Psoas muscle (tissue), 8 donors: ENCODE data around the gene SETBP1. TPM values are rescaled to one million over a fixed set of nuclear protein-coding genes. Genes with fewer than 3 reads are reported as not detected.

ENCODE experiments used
- ATAC-seq, 4 donors: fragments of 200-7000 bp; cut with Tn5 transposase; one replicate each; pipeline ENCODE4 v1.9.1; 2020; ENCODE audit warnings: moderate library complexity in 3 of 4, mild to moderate bottlenecking in 2 of 4
- DNase-seq, 2 donors: peaks; one replicate each; pipeline ENCODE4 v3.0.0-alpha.2; 2020
- H3K27ac ChIP-seq: fragments of 200-600 bp; one replicate; pipeline ENCODE4 v1.8.0; 2022
- H3K27me3 ChIP-seq, 3 donors: fragments of 200-600 bp in 1 of 3; one replicate each; pipeline versions ENCODE4 v1.6.1 to v1.8.0; 2013 to 2022; ENCODE audit warnings: low read length in 2 of 3, mild to moderate bottlenecking in 2 of 3, moderate library complexity in 1 of 3; ENCODE audit not compliant: insufficient read depth in 3 of 3
- H3K36me3 ChIP-seq, 2 donors: fragments of 200-600 bp in 1 of 2; one replicate each; pipeline versions ENCODE4 v1.6.1 to v1.8.0; 2013 to 2022; ENCODE audit warnings: low read depth in 1 of 2, mild to moderate bottlenecking in 1 of 2, moderate library complexity in 1 of 2; ENCODE audit not compliant: insufficient read depth in 1 of 2
- H3K4me1 ChIP-seq: fragments of 200-600 bp; one replicate; pipeline ENCODE4 v1.8.0; 2022
- H3K4me3 ChIP-seq: fragments of 200-600 bp; one replicate; pipeline ENCODE4 v1.8.0; 2022; ENCODE audit warnings: mild to moderate bottlenecking
- H3K9me3 ChIP-seq: fragments of 200-600 bp; one replicate; pipeline ENCODE4 v1.8.0; 2022
- WGBS, 3 donors: extraction: QIAGEN DNeasy Blood & Tissue Kit; methylation state at CpG; one replicate each; pipeline versions ENCODE4 v1.1.6 to v1.1.7; 2013; 5-methylcytosine and 5-hydroxymethylcytosine counted together
- intact Hi-C, 2 donors: fragments of 100-400 bp; cut with DNase I; formaldehyde crosslinking; loops; one replicate each; pipeline versions ENCODE4 v1.11.0 to v1.14.2; 2022
- polyA plus RNA-seq, 3 donors: library from polyadenylated mRNA; stranded (reverse); fragments of 200-250 nt; gene quantifications; one replicate each; pipeline ENCODE4 v1.2.3, GENCODE V29; 2013
- total RNA-seq, 4 donors: library from RNA; stranded (reverse); fragmentation: NEBNext Ultra II Directional in 2 of 4; extraction: Animal tissue kit (Norgen Biotek cat#: 25700) in 2 of 4; gene quantifications; one replicate each; pipeline versions ENCODE4 v1.2.1 to v1.2.4, GENCODE V29; 2021 to 2023
- TF ChIP-seq, protein P1 (sequence below): fragments of 200-600 bp; IDR thresholded peaks from one replicate; pipeline ENCODE4 v1.8.0; 2022; ENCODE audit warnings: antibody characterized with exemption
- donor health status: healthy with polysubstance abuse.
- donor health status: DM: no; HTN: no; CAD: no; lungs with moderate emphysema.
- donor health status: Bipolar disorder and iron deficiency.
- donor health status: healthy.
- donor health status: DM: yes; HTN: yes; CAD: no.
- donor health status: DM: no; HTN: no; CAD: no.
- donor health status: DM: no; HTN: no; CAD: no.
- donor health status: DM: yes; HTN: yes; CAD: no.

SETBP1 gene
- total and polyA plus RNA-seq, 7 donors = 0.61 to 21.0 (median 10.5) TPM

GRCh38 chr18:44741511-44741910 lies 60.8 kb downstream of the SETBP1 start:
- no peak overlapping the region for H3K27ac ChIP-seq
- no peaks in the 10 kb centered on the region for H3K36me3 ChIP-seq
- TF ChIP-seq, protein P1, sequence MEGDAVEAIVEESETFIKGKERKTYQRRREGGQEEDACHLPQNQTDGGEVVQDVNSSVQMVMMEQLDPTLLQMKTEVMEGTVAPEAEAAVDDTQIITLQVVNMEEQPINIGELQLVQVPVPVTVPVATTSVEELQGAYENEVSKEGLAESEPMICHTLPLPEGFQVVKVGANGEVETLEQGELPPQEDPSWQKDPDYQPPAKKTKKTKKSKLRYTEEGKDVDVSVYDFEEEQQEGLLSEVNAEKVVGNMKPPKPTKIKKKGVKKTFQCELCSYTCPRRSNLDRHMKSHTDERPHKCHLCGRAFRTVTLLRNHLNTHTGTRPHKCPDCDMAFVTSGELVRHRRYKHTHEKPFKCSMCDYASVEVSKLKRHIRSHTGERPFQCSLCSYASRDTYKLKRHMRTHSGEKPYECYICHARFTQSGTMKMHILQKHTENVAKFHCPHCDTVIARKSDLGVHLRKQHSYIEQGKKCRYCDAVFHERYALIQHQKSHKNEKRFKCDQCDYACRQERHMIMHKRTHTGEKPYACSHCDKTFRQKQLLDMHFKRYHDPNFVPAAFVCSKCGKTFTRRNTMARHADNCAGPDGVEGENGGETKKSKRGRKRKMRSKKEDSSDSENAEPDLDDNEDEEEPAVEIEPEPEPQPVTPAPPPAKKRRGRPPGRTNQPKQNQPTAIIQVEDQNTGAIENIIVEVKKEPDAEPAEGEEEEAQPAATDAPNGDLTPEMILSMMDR = no peak
- ATAC-seq (no peak), DNase-seq (no peak)
- H3K27me3 ChIP-seq = no peaks in the 10 kb centered on the region
- peaks cover 33% of the 10 kb centered on the region for H3K4me1 ChIP-seq
- H3K9me3 ChIP-seq = no peaks in the 10 kb centered on the region
- H3K4me3 ChIP-seq = no peak overlapping the region
- intact Hi-C loops = loop anchor here in 1 of 2 donors (5.0 kb wide), 1 partner anchor 59 kb away; the partner anchor contains the start of gene SETBP1
- 54 to 64% (median 55%) methylated on average over 5 of the region's 5 CpGs for WGBS, 3 donors

DNA sequence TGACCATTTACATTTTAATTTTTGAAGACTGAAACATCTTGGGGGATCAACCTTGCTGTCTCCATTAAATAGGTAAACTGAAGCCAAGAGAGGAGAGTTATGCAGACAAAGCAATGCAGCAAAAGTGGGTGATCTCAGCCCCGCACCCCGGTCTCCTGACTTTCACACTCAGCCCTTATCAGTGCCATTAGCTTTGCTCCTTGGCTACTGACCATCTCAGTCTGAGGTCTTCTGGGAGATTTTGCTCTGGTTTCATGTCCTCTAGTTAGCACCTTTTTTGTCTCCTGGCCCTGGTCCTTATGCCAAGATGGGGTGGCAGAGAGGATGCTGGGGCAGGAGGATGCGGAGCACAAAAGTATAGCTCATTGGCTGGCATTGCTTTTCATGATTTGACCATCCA lies 61.4 kb downstream of the SETBP1 start:
- intact Hi-C loops = loop anchor here in 1 of 2 donors (5.0 kb wide), 1 partner anchor 60 kb away; the partner anchor contains the start of gene SETBP1
- Histone ChIP-seq H3K27me3 (no peaks in the 10 kb centered on the region), H3K9me3 (no peaks in the 10 kb centered on the region), H3K36me3 (no peaks in the 10 kb centered on the region), H3K27ac (no peak overlapping the region), H3K4me1 (peaks cover 37% of the 10 kb centered on the region), H3K4me3 (no peak overlapping the region)
- ATAC-seq (no peak), DNase-seq (no peak)
- 92 to 97% (median 95%) methylated on average over 3 of the region's 3 CpGs for WGBS, 3 donors
- TF ChIP-seq, protein P1 = no peak

DNA sequence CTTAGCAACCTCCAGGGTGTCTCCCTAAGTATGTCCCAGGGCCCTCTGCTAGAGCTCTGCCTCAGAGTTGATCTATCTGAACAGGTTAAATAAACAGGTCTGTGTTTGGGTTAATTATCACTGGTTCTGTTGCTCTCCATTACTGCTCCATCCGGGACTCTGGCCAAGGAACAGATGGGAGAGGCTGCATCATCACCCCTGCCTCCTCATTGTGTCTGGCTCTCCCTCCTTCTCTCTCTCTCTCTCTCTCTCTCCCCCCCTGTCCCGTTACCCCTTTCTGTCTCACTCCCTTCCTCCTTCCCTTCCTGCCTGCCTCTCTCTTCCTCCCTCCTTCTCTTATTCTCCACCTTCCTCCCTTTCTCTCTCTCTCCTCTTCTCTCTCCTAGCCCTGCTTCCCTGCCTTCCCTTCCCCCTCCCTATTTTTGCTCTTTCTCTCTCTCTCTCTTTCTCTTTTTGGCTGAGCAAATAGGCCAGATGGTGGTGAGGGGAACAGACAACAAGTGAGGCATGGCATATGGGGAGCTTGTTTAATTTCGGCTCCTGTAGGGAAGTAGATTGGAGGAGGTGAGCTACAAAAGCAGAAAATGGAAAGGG lies 62.1 kb downstream of the SETBP1 start:
- H3K4me1 ChIP-seq = peaks cover 43% of the 10 kb centered on the region
- TF ChIP-seq, protein P1 = no peak

GRCh38 chr18:44743631-44744030 lies 62.9 kb downstream of the SETBP1 start:
- Histone ChIP-seq H3K4me3 (no peak overlapping the region), H3K27ac (peak overlapping the region; percentile 56), H3K9me3 (no peaks in the 10 kb centered on the region), H3K4me1 (peaks cover 45% of the 10 kb centered on the region), H3K27me3 (no peaks in the 10 kb centered on the region), H3K36me3 (no peaks in the 10 kb centered on the region)
- ATAC-seq = no peak
- no peak for DNase-seq
- WGBS, 3 donors = 59 to 83% (median 66%) methylated on average over 2 of the region's 2 CpGs
- TF ChIP-seq, protein P1 = no peak
- intact Hi-C loops = loop anchor here in 1 of 2 donors (5.0 kb wide), 1 partner anchor 61 kb away; the partner anchor contains the start of gene SETBP1

More for the DNA sequence above, 62.1 kb downstream of the SETBP1 start:
- DNase-seq = peak; percentile 54 to 66
- Histone ChIP-seq H3K9me3 (no peaks in the 10 kb centered on the region), H3K27me3 (no peaks in the 10 kb centered on the region), H3K4me3 (no peak overlapping the region), H3K36me3 (no peaks in the 10 kb centered on the region), H3K27ac (peak overlapping the region; percentile 33)
- WGBS, 3 donors = 11 to 37% (median 22%) methylated on average over 3 of the region's 3 CpGs
- intact Hi-C loops = loop anchor here in 1 of 2 donors (5.0 kb wide), 1 partner anchor 61 kb away; the partner anchor contains the start of gene SETBP1
- peak in 3 of 4 donors; percentile 16 to 57 (median 41) for ATAC-seq
